Neural progenitor cell (in vitro differentiated cells): Measurements from ENCODE around the gene CHD8.

Experiments
- EZH2 ChIP-seq: fragments of 200-600 bp; sonication (generic); IDR thresholded peaks from 2 replicates; pipeline ENCODE4 v1.6.1; 2017; ENCODE audit warnings: antibody characterized with exemption, mild to moderate bottlenecking, moderate library complexity
- TF ChIP-seq, protein P1 (sequence below): fragments of 200-600 bp; sonication (generic); IDR thresholded peaks from 2 replicates; pipeline ENCODE4 v1.5.1; 2017; ENCODE audit warnings: antibody characterized with exemption, mild to moderate bottlenecking

DNA sequence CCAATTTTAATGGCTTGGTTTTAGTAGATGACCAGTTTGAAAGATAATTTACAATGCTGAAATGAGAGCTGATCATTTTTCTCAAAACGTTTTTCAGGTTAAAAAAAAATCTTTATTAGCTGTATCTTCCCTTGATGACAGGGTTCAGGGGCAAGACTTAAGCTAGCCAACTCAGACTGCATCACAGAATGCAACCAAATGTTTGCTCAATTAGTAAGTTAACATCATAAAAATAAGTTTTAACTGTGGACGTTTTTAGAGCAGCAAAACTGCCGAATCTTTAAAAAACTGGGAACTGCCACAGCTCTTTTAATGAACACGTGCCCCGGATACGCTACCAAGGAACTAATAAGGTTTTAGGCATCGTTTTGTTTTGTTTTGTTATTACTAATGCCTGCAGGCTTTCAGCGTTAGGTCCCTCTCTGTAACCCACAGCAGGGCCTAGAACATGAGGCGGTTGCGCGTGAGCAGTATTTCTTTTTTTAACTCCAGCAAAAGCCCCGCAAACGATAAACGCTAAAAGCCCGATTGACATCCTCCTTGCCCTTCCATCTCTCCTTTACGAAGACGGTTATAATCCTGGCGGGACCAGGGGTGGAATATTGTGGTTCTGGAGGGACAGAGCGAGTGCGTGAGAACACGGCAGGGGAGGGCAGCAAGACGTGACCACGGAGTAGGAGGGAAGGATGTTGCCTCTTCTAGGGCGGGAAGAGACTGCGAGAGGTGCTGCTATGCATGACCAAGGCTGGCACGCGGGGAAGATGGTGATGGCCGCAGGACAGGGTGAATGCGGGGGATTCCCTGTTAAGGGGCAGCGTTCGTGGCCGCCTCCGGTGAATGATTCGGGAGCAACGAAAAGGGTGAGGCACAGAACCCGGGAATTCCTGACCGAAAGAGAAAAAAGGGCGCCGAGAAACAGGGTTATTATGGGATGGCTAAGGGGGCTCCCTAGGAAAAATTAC lies 72.8 kb downstream of the CHD8 start:
- TF ChIP-seq, protein P1, sequence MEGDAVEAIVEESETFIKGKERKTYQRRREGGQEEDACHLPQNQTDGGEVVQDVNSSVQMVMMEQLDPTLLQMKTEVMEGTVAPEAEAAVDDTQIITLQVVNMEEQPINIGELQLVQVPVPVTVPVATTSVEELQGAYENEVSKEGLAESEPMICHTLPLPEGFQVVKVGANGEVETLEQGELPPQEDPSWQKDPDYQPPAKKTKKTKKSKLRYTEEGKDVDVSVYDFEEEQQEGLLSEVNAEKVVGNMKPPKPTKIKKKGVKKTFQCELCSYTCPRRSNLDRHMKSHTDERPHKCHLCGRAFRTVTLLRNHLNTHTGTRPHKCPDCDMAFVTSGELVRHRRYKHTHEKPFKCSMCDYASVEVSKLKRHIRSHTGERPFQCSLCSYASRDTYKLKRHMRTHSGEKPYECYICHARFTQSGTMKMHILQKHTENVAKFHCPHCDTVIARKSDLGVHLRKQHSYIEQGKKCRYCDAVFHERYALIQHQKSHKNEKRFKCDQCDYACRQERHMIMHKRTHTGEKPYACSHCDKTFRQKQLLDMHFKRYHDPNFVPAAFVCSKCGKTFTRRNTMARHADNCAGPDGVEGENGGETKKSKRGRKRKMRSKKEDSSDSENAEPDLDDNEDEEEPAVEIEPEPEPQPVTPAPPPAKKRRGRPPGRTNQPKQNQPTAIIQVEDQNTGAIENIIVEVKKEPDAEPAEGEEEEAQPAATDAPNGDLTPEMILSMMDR = no peak
- TF ChIP-seq EZH2 = no peak
